Activated CD4-positive, alpha-beta T cell treated with anti-CD3 and anti-CD28 coated beads for 36 hours (primary cell): ENCODE data around the gene C1QTNF1. TPM values are rescaled to one million over a fixed set of nuclear protein-coding genes. Genes with fewer than 3 reads are reported as not detected.

Experiments used
- ATAC-seq: fragments of 200-7000 bp; cut with Tn5 transposase; one replicate; pipeline ENCODE4 v1.10.0; 2021; ENCODE audit warnings: mild to moderate bottlenecking, moderate library complexity
- CTCF ChIA-PET: fragments of 350-600 bp; sonication (Branson Sonifier 250); formaldehyde crosslinking; loops from one replicate; lab custom pipeline; 2021; ENCODE audit warnings: antibody characterized with exemption; lab: Charles Lee
- POLR2A ChIA-PET: fragments of 350-600 bp; sonication (Branson Sonifier 250); formaldehyde crosslinking; loops from one replicate; lab custom pipeline; 2021; ENCODE audit warnings: antibody characterized with exemption, inconsistent platforms; lab: Charles Lee
- DNase-seq: peaks from one replicate; pipeline ENCODE4 v3.0.0-alpha.2; 2020
- H3K27ac Mint-ChIP-seq: one replicate; pipeline ENCODE4 v1.8.0; 2021; ENCODE audit warnings: mixed read lengths
- H3K27me3 Mint-ChIP-seq: one replicate; pipeline ENCODE4 v1.8.0; 2021; ENCODE audit warnings: mixed read lengths
- H3K36me3 Mint-ChIP-seq: one replicate; pipeline ENCODE4 v1.8.0; 2021; ENCODE audit warnings: low read depth, mixed read lengths
- H3K4me1 Mint-ChIP-seq: one replicate; pipeline ENCODE4 v1.8.0; 2021; ENCODE audit warnings: mixed read lengths
- H3K4me3 Mint-ChIP-seq: one replicate; pipeline ENCODE4 v1.8.0; 2021; ENCODE audit warnings: mild to moderate bottlenecking, moderate library complexity, mixed read lengths
- H3K9me3 Mint-ChIP-seq: one replicate; pipeline ENCODE4 v1.8.0; 2021; ENCODE audit warnings: low read depth, mixed read lengths
- intact Hi-C, 2 experiments: fragments of 100-400 bp; cut with DNase I in 1 of 2; cut with micrococcal nuclease in 1 of 2; formaldehyde crosslinking; loops; one replicate each; pipeline versions ENCODE4 v1.14.2 to v1.15.1; 2022 to 2024; cut with DNase I, micrococcal nuclease
- total RNA-seq, 2 experiments: library from RNA; stranded (reverse); gene quantifications; one replicate each; pipeline ENCODE4 v1.2.3, GENCODE V29; 2021

C1QTNF1 gene, protein sequence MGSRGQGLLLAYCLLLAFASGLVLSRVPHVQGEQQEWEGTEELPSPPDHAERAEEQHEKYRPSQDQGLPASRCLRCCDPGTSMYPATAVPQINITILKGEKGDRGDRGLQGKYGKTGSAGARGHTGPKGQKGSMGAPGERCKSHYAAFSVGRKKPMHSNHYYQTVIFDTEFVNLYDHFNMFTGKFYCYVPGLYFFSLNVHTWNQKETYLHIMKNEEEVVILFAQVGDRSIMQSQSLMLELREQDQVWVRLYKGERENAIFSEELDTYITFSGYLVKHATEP
- total RNA-seq: under 1 TPM in 1 of 2 experiments, not detected in 1; 0.14 TPM

DNA sequence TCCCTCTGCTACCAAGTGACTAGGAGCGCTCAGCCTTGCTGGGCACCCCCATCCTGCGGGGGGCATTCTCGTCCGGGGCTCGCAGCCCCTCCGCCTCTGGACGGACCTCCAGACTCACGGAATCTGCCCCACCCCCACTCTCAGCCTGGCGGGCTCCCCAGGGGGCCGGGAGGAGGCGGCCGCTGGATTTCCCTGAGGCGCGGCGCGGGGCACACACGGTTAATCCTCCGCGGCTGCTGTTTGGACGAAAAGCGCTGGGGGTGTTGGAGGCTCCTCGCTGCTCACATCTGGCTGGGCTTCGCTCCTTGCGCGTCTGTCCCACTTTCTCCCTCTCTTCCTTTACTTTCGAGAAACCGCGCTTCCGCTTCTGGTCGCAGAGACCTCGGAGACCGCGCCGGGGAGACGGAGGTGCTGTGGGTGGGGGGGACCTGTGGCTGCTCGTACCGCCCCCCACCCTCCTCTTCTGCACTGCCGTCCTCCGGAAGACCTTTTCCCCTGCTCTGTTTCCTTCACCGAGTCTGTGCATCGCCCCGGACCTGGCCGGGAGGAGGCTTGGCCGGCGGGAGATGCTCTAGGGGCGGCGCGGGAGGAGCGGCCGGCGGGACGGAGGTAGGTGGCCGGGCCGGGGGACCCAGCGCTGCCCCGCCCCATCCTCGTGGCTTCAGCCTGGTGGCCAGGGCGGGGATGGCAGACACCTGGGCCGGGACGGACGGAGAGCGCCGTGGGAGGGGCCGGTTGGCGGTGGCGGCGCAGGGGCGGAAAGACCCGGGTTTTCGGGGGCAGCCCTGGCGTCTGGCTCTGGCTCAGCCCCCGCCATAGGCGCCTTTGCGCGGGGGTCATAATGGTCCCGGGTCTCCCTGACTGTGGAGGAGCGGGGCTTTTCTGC lies at the start of gene C1QTNF1:
Gene C1QTNF1, plus strand, starts transcription at position 284 of the 886 bp plus-strand sequence. CDS start 19,800 bp downstream, outside the sequence.
- CTCF ChIA-PET: interaction anchor here (0.6 kb wide), 1 partner anchor 9 kb away, joined by 3 read pairs; no protein-coding TSS in a partner anchor
- intact Hi-C loops: no loop called here
- POLR2A ChIA-PET: no interaction called here
- Mint-ChIP-seq H3K9me3 (no peaks in the 10 kb centered on the region), H3K4me3 (peak within 1 kb of the TSS; percentile 71), H3K27me3 (peaks cover 34% of the 10 kb centered on the region), H3K4me1 (peaks cover 3% of the 10 kb centered on the region), H3K27ac (peak within 1 kb of the TSS; percentile 19), H3K36me3 (no peaks in the 10 kb centered on the region)
- ATAC-seq (peak; percentile 75), DNase-seq (peak; percentile 56)

DNA sequence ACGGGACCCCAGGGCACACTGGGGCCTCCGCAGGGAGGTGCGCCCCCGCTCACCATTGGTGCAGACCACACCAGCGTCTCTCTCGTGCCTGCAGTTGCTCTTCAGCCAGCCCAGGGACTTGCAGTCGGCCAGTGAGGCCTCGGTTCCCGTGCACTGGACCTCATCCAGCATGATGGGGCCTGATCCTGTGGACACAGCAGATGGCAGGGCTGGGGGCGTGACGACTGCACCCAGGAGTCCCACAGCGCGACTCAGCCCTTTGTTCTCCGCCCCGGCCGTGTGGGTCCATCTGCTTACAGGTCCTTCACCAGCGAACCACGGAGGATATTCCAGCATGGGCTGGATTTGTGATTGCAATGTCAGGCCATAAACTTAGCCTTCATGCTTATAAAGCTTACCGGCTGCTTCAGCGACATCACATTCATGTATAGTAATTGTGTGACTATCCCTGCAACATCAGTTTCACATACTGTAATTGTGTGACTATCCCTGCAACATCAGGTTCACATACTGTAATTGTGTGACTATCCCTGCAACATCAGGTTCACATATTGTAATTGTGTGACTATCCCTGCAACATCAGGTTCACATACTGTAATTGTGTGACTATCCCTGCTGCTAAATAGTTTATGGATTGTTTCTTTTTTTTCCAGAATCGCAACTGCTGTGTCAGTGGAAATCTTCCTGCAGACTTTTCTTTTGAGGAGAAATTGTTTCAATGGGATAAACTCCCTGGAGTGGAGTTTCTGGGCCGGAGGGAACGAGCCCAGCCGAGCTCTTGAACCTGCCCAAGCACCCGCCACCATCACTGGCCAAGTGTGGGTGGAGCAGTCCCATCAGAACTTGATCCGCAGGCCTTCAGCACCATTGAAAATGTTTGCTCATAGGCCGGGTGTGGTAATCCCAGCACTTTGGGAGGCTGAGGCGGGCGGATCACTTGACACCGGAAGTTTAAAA lies 49.1 kb upstream of the C1QTNF1 start:
- Mint-ChIP-seq H3K4me1 (peaks cover 19% of the 10 kb centered on the region), H3K27me3 (no peaks in the 10 kb centered on the region), H3K27ac (peak overlapping the region; percentile 63), H3K36me3 (peaks cover 17% of the 10 kb centered on the region), H3K9me3 (no peaks in the 10 kb centered on the region), H3K4me3 (no peak overlapping the region)
- peak; percentile 18 for ATAC-seq
- intact Hi-C loops: loop anchor here in 1 of 2 experiments (10.0 kb wide), 1 partner anchor 480 kb away; no protein-coding TSS in a partner anchor
- ChIA-PET POLR2A (interaction anchor here (0.7 kb wide), 1 partner anchor 34 kb away, joined by 3 read pairs; no protein-coding TSS in a partner anchor), CTCF (no interaction called here)
- DNase-seq: no peak

DNA sequence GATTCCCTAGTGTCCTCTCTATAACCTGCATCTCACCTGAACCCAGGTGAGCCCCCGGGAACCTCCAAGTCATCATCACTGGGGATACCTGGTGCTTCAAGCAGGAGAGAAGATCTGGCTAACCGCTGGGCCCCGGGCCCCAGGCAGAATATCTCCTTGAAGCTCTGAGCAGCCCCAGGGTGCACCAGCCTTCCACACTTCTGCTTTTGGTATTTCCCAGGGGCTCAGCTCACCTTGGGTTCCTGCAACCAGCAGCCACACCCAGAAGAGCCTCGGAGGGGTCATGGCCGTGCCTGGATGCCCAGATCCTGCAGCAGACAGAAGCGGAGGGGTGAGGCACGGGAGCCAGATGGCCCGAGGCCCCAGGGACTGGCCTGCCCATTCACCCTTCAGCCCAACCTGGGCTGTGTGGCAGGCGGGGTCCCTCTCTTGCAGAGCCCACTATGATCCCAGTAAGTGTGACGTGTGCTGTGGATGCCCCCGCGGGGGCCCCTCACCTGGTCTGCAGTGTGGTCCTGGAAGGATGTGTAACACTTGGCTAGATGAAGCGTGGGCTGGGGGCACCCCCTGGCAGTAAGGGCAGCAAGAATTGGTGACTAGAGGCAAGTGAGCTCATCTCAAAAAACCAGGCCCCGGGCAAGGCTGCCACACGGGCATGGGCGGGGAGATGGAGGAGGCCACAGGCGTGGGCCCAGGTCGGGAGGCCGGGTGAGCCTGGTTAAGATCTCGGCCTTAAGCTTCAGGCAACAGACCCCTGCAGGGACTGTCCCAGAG lies 46.9 kb upstream of the C1QTNF1 start:
- H3K27me3 Mint-ChIP-seq: no peaks in the 10 kb centered on the region
- ATAC-seq: no peak

DNA sequence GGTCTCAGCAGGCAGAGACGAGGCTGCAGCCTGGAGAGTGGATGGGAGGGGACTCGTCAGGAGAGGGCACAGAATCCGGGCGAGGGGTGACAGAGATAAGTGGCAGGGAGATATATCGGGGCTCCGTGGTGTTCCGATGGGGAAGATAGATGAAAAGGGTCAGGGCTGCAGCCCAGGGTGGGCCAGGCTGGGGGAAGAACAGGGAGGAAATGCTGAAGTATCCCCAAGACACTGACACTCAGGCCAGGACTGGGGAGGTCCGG lies 46.4 kb upstream of the C1QTNF1 start:
- DNase-seq (no peak), ATAC-seq (no peak)
- H3K4me3 Mint-ChIP-seq: no peak overlapping the region
- H3K27ac Mint-ChIP-seq: no peak overlapping the region
- intact Hi-C loops: loop anchor here in 1 of 2 experiments (10.0 kb wide), 1 partner anchor 483 kb away; no protein-coding TSS in a partner anchor
- ChIA-PET CTCF (interaction anchor here (1.1 kb wide), 1 partner anchor 98 kb away, joined by 3 read pairs; no protein-coding TSS in a partner anchor), POLR2A (no interaction called here)
- no peaks in the 10 kb centered on the region for H3K27me3 Mint-ChIP-seq
- peaks cover 8% of the 10 kb centered on the region for H3K36me3 Mint-ChIP-seq
- no peaks in the 10 kb centered on the region for H3K9me3 Mint-ChIP-seq
- peaks cover 13% of the 10 kb centered on the region for H3K4me1 Mint-ChIP-seq

More for the DNA sequence above, 46.9 kb upstream of the C1QTNF1 start:
- DNase-seq: no peak
- H3K27ac Mint-ChIP-seq: no peak overlapping the region
- intact Hi-C loops: loop anchor here in 1 of 2 experiments (10.0 kb wide), 1 partner anchor 482 kb away; no protein-coding TSS in a partner anchor
- H3K36me3 Mint-ChIP-seq: peaks cover 8% of the 10 kb centered on the region
- H3K9me3 Mint-ChIP-seq: no peaks in the 10 kb centered on the region
- ChIA-PET CTCF (interaction anchor here (0.5 to 1.1 kb wide), 2 partner anchors 42 to 98 kb away, joined by 3 read pairs; no protein-coding TSS in a partner anchor), POLR2A (no interaction called here)
- H3K4me1 Mint-ChIP-seq: peaks cover 13% of the 10 kb centered on the region
- H3K4me3 Mint-ChIP-seq: no peak overlapping the region

DNA sequence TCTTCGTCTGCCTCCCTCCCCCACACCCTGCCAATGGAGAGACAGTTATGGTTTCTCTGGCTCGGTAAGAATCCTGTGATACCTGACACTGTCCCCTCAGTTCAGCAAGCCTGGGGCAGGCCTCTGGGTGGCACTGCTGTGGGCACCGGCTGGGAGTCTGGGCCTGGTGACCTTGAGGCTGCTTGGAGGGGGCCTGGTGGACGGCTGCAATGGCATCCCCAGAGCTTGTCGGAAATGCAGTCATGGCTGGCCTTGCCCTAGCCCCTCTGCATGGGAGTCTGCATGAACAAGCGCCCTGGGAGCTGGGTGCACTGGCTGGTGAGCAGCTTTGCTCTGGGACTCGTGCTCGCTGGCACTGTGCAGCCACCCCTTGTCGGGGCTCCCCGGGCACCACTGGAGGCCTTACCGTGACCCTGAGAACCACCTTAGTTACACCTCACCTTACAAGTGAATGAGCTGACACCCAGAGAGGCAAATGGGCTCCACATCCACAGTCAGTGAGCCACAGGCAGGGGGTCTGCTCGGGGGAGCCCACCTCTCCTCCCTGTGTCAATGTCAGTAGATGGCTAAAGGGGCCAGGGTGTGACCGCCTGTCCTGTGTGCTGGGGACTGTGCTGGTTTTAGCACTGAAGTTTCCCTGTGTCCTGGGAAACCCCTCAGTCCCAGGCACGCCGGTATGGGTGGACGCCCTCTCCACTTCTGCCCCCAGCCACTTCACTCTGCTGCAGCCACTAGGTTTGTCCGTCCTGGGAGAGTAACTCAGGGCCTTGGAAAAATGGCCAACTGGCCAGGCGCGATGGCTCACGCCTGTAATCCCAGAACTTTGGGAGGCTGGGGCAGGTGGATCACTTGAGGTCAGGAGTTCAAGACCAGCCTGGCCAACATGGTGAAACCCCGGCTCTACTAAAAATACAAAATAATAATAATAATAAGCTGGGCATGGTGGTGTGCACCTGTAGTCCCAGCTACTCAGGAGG lies 45.7 kb upstream of the C1QTNF1 start:
- POLR2A ChIA-PET: no interaction called here
- H3K27me3 Mint-ChIP-seq: no peaks in the 10 kb centered on the region
- H3K27ac Mint-ChIP-seq: peak overlapping the region; percentile 31
- CTCF ChIA-PET: interaction anchor here (0.6 to 1.1 kb wide), 3 partner anchors 12 to 664 kb away, joined by 3 read pairs; no protein-coding TSS in a partner anchor
- intact Hi-C loops: loop anchor here in 1 of 2 experiments (10.0 kb wide), 1 partner anchor 483 kb away; no protein-coding TSS in a partner anchor
- DNase-seq: no peak
- peaks cover 8% of the 10 kb centered on the region for H3K36me3 Mint-ChIP-seq
- peak overlapping the region; percentile 68 for H3K4me3 Mint-ChIP-seq
- ATAC-seq: no peak
- H3K4me1 Mint-ChIP-seq: peaks cover 13% of the 10 kb centered on the region
- H3K9me3 Mint-ChIP-seq: no peaks in the 10 kb centered on the region

DNA sequence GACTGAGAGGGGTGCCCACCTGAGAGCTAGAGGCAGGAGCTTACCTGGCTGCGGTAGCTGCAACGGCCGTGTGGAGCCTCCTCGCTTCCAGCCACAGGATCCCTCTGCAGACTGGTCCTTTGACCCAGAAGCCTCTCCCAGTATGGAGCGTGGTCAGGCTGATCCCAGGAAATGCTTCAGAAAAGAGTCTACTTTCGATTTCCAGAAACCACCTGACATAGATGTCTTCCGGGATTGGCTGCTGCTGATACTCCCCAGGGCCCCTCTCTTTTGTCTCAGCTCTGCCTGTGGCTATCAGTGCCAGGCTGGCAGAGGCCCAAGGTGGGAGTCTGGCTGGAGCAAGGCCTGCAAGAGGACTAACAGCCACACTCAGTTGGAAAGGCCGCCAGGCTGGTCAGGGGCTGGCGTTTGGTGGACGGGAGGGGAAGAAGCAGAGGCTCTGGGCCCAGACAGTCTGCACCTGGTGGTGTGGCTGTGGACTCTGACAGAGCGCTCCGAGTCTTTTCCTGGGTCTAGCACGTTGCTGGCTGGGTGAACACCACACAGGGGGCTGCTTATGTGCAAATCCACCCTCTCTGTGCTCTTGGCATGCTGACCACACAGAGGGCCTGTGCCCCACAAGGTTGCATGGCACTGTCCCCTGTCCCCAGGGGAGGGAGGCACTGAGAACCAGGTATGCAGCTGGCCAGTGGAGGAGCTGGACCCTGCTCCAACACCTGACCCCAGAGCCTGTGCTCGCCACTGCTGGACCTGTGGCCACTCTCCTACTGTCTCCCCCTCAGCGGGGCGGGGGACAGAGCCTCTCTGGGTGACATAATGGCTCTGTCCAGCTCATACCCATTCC lies 44.0 kb upstream of the C1QTNF1 start, which contains the start of gene LGALS3BP:
Gene LGALS3BP, minus strand, starts transcription at position 144 of the 844 bp plus-strand sequence. CDS start 2,732 bp downstream, outside the sequence.
- H3K27me3 Mint-ChIP-seq: no peaks in the 10 kb centered on the region
- peaks cover 4% of the 10 kb centered on the region for H3K36me3 Mint-ChIP-seq
- peaks cover 13% of the 10 kb centered on the region for H3K4me1 Mint-ChIP-seq
- DNase-seq (peak; percentile 54), ATAC-seq (peak; percentile 82)
- CTCF ChIA-PET: interaction anchor here (0.7 to 2.0 kb wide), 3 partner anchors 8 to 628 kb away, joined by 3 to 5 read pairs (median 3); no protein-coding TSS in a partner anchor
- POLR2A ChIA-PET: interaction anchor here (0.8 kb wide), 1 partner anchor 29 kb away, joined by 5 read pairs; the partner anchor contains the start of gene CANT1
- peak within 1 kb of the TSS; percentile 68 for H3K4me3 Mint-ChIP-seq
- no peaks in the 10 kb centered on the region for H3K9me3 Mint-ChIP-seq
- peak within 1 kb of the TSS; percentile 74 for H3K27ac Mint-ChIP-seq
- intact Hi-C loops: loop anchor here in 1 of 2 experiments (10.0 kb wide), 1 partner anchor 485 kb away; no protein-coding TSS in a partner anchor

DNA sequence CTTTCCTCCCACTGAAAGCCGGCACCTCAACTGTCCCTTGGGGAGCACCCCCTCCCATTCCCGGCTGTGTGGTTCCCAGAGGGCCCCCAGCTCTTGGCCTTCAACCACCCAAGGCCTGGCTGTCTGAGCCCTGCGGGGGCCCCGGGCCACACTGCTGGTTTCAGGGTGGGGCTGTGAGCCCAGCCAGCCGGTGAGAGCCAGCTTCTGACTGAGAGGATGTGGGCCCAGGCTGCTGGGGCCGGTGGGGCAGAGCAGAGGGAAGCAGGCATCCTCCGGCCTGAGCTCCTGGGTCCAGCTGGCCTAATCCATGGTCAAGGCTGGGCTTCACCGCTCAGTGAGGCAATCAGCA lies 43.4 kb upstream of the C1QTNF1 start:
- Mint-ChIP-seq H3K27me3 (no peaks in the 10 kb centered on the region), H3K4me1 (peaks cover 10% of the 10 kb centered on the region), H3K4me3 (no peak overlapping the region), H3K9me3 (no peaks in the 10 kb centered on the region), H3K27ac (no peak overlapping the region), H3K36me3 (no peaks in the 10 kb centered on the region)
- intact Hi-C loops: no loop called here
- no peak for ATAC-seq
- CTCF ChIA-PET: interaction anchor here (2.0 kb wide), 1 partner anchor 9 kb away, joined by 5 read pairs; no protein-coding TSS in a partner anchor
- POLR2A ChIA-PET: no interaction called here
- no peak for DNase-seq

DNA sequence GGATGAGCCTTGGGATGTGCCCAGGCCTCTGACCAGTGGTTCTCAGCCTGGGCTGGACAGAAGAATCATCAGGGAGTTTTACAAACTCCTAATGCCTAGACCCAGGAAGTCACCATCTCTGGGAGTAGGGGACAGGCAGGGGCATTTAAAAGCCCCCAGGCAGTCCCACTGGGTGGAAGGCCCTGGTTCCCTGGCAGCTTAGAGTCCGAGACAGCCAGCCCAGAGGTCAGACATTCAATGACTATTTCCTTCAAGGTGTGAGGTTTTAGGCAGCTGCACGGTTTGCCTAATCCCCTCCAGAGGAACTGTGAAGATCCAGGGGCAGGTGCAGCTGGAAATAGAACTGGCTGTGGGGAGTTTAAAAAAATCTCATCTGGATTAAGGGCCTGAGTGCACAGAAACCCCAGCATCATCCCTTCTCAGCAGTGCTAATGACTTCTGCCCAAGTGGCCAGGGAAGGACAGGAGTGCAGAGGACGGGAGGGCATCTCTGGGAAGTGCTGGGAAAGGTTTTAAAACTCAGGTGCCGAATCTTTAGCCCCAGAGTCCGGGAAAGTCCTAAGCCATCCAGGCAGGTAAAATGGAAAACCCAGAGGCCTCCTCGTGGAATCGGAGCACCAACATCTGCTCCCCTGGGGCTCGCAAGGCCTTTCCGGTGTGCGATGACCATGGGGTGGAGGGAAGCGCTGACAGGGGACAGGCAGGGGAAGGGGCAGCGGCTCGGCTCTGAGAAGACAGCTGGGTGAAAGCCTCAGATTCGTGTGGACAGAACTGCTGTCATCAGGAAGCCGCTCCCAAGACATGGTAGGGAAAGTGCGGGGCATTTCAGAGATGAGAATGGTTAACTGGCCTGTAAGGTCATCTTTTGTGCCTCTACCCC lies 42.7 kb upstream of the C1QTNF1 start:
- Mint-ChIP-seq H3K4me1 (peaks cover 15% of the 10 kb centered on the region), H3K27me3 (no peaks in the 10 kb centered on the region), H3K9me3 (no peaks in the 10 kb centered on the region), H3K36me3 (no peaks in the 10 kb centered on the region), H3K4me3 (no peak overlapping the region), H3K27ac (no peak overlapping the region)
- intact Hi-C loops: no loop called here
- ATAC-seq (no peak), DNase-seq (no peak)
- POLR2A ChIA-PET: no interaction called here
- CTCF ChIA-PET: interaction anchor here (0.9 to 2.0 kb wide), 3 partner anchors 10 to 14 kb away, joined by 3 to 5 read pairs (median 3); no protein-coding TSS in a partner anchor
